HCT116 (cell line): ENCODE measurements around the gene FOXN3. TPM values are rescaled to one million over a fixed set of nuclear protein-coding genes. Genes with fewer than 3 reads are reported as not detected.

Experiments used
- ATAC-seq: fragments of 200-7000 bp; cut with Tn5 transposase; 2 replicates; pipeline ENCODE4 v1.9.1; 2020; ENCODE audit warnings: mild to moderate bottlenecking, moderate library complexity
- BruUV-seq: library from RNA; stranded (reverse); fragments of 400-500 nt; replicated peaks from 2 replicates; lab custom pipeline; 2021; lab: Mats Ljungman, UMichigan
- CTCF ChIA-PET: fragments of 300-600 bp; sonication (Branson Sonifier 250); formaldehyde crosslinking; loops from one replicate; lab custom pipeline; 2021; ENCODE audit warnings: antibody characterized with exemption; lab: Charles Lee
- POLR2A ChIA-PET: fragments of 300-600, 350-600 bp; sonication (Branson Sonifier 250); formaldehyde crosslinking; loops from one replicate; lab custom pipeline; 2021; ENCODE audit warnings: antibody characterized with exemption; lab: Charles Lee
- RAD21 ChIA-PET, 2 experiments: fragments of 300-600 bp; sonication (Branson Sonifier 250); formaldehyde crosslinking; loops; one replicate each; lab custom pipeline; 2023; ENCODE audit warnings: low total read pairs in 2 of 2; ENCODE audit not compliant: uncharacterized antibody in 2 of 2, unreplicated experiment in 2 of 2, low non-redundant PET in 1 of 2; lab: Charles Lee
- DNase-seq: peaks from one replicate; pipeline ENCODE4 v3.0.0-alpha.2; 2010; ENCODE audit warnings: low read depth, low spot score
- H2AFZ ChIP-seq: fragments of 200-600 bp; shearing (Covaris generic), sonication (generic); 2 replicates; pipeline ENCODE4 v1.6.1; 2017; ENCODE audit warnings: low read depth, mixed run types, mixed read lengths, antibody characterized with exemption, low read length; ENCODE audit not compliant: poor library complexity, severe bottlenecking
- H3K27ac ChIP-seq: 2 replicates; pipeline ENCODE4 v1.5.1; 2012; ENCODE audit warnings: low read depth, low read length
- H3K27me3 ChIP-seq: fragments of 200-600 bp; sonication (generic); 2 replicates; pipeline ENCODE4 v1.6.1; 2016; ENCODE audit warnings: mixed run types, low read length, mixed read lengths; ENCODE audit not compliant: insufficient read depth
- H3K36me3 ChIP-seq, 2 experiments: fragments of 200-500 bp in 1 of 2; fragments of 200-600 bp in 1 of 2; sonication (Bioruptor generic) in 1 of 2; sonication (generic) in 1 of 2; 2 replicates each; pipeline versions ENCODE4 v1.5.1 to v1.6.1; 2014 to 2016; ENCODE audit warnings: low read length in 2 of 2, inconsistent platforms in 1 of 2, mixed read lengths in 1 of 2, mixed run types in 1 of 2; ENCODE audit not compliant: insufficient read depth in 2 of 2, control insufficient read depth in 1 of 2
- H3K4me1 ChIP-seq, 2 experiments: fragments of 200-600 bp in 1 of 2; sonication (generic) in 1 of 2; 2 replicates each; pipeline versions ENCODE4 v1.5.1 to v1.6.1; 2012 to 2017; ENCODE audit warnings: low read length in 2 of 2, inconsistent platforms in 1 of 2, mild to moderate bottlenecking in 1 of 2, mixed read lengths in 1 of 2, mixed run types in 1 of 2, moderate library complexity in 1 of 2; ENCODE audit not compliant: insufficient read depth in 2 of 2, control insufficient read depth in 1 of 2
- H3K4me2 ChIP-seq: fragments of 200-600 bp; sonication (generic); 2 replicates; pipeline ENCODE4 v1.6.1; 2017; ENCODE audit warnings: mixed run types, low read length, mixed read lengths
- H3K4me3 ChIP-seq, 2 experiments: fragments of 200-600 bp in 1 of 2; sonication (generic) in 1 of 2; replicated peaks in 1 of 2; 2 replicates each; pipeline ENCODE4 v1.5.1; 2011 to 2016; ENCODE audit warnings: low read length in 2 of 2, control low read depth in 1 of 2, low read depth in 1 of 2, mild to moderate bottlenecking in 1 of 2, mixed read lengths in 1 of 2, mixed run types in 1 of 2
- H3K79me2 ChIP-seq: fragments of 200-600 bp; sonication (generic); 2 replicates; pipeline ENCODE4 v1.6.1; 2017; ENCODE audit warnings: mild to moderate bottlenecking, mixed run types, low read length, moderate library complexity, mixed read lengths; ENCODE audit not compliant: insufficient read depth
- H3K9ac ChIP-seq: fragments of 200-600 bp; sonication (generic); 2 replicates; pipeline ENCODE4 v1.6.1; 2016; ENCODE audit warnings: low read length, mixed read lengths
- H3K9me2 ChIP-seq: fragments of 200-600 bp; sonication (generic), shearing (Covaris generic); 2 replicates; pipeline ENCODE4 v1.6.1; 2017; ENCODE audit warnings: mixed run types, mild to moderate bottlenecking, moderate library complexity; ENCODE audit not compliant: insufficient read depth
- H3K9me3 ChIP-seq, 2 experiments: fragments of 200-500 bp in 1 of 2; fragments of 200-600 bp in 1 of 2; sonication (Bioruptor generic) in 1 of 2; sonication (generic) in 1 of 2; 2 replicates each; pipeline ENCODE4 v1.6.1; 2014 to 2017; ENCODE audit warnings: low read length in 2 of 2, mixed read lengths in 2 of 2, inconsistent platforms in 1 of 2, low read depth in 1 of 2, mild to moderate bottlenecking in 1 of 2, mixed run types in 1 of 2, moderate library complexity in 1 of 2; ENCODE audit not compliant: control insufficient read depth in 1 of 2, insufficient read depth in 1 of 2
- H4K20me1 ChIP-seq: fragments of 200-600 bp; sonication (generic), shearing (Covaris generic); 2 replicates; pipeline ENCODE4 v1.6.1; 2017; ENCODE audit warnings: mixed run types, mild to moderate bottlenecking, moderate library complexity; ENCODE audit not compliant: insufficient read depth
- ATF3 ChIP-seq: IDR thresholded peaks from 2 replicates; pipeline ENCODE4 v1.6.1; 2012
- CBX3 ChIP-seq: IDR thresholded peaks from 2 replicates; pipeline ENCODE4 v1.6.1; 2012; ENCODE audit warnings: low read depth
- CEBPB ChIP-seq: IDR thresholded peaks from 2 replicates; pipeline ENCODE4 v1.6.1; 2012; ENCODE audit warnings: low read depth
- ELF1 ChIP-seq: IDR thresholded peaks from 2 replicates; pipeline ENCODE4 v1.6.1; 2012; ENCODE audit warnings: low read depth, borderline replicate concordance
- EZH2 ChIP-seq: fragments of 200-600 bp; sonication (generic); IDR thresholded peaks from 2 replicates; pipeline ENCODE4 v1.6.1; 2017; ENCODE audit warnings: antibody characterized with exemption, mixed run types
- EZH2phosphoT487 ChIP-seq: fragments of 200-600 bp; IDR thresholded peaks from 2 replicates; pipeline ENCODE4 v1.6.1; 2018; ENCODE audit warnings: antibody characterized with exemption, borderline replicate concordance
- MAX ChIP-seq: IDR thresholded peaks from 2 replicates; pipeline ENCODE4 v1.6.1; 2012
- POLR2A ChIP-seq: IDR thresholded peaks from 2 replicates; pipeline ENCODE4 v1.7.0; 2011; ENCODE audit warnings: borderline replicate concordance; ENCODE audit not compliant: insufficient read depth, insufficient read length; ENCODE audit errors: extremely low read depth
- SIN3A ChIP-seq: IDR thresholded peaks from 2 replicates; pipeline ENCODE4 v1.6.1; 2012; ENCODE audit warnings: low read depth
- SRF ChIP-seq: IDR thresholded peaks from 2 replicates; pipeline ENCODE4 v1.6.1; 2012; ENCODE audit warnings: low read depth
- TCF7L2 ChIP-seq: IDR thresholded peaks from 2 replicates; pipeline ENCODE4 v1.7.0; 2011; ENCODE audit warnings: borderline replicate concordance, inconsistent platforms; ENCODE audit not compliant: insufficient read depth, insufficient read length; ENCODE audit errors: extremely low read depth
- YY1 ChIP-seq: IDR thresholded peaks from 2 replicates; pipeline ENCODE4 v1.6.1; 2011; ENCODE audit warnings: low read length, low read depth, moderate library complexity, mild to moderate bottlenecking; ENCODE audit not compliant: insufficient replicate concordance; ENCODE audit errors: extremely low read depth
- ZBTB33 ChIP-seq: IDR thresholded peaks from 2 replicates; pipeline ENCODE4 v1.6.1; 2011; ENCODE audit warnings: mild to moderate bottlenecking, low read length, moderate library complexity; ENCODE audit not compliant: insufficient replicate concordance; ENCODE audit errors: extremely low read depth
- ZFX ChIP-seq: fragments of 450-650 bp; IDR thresholded peaks from 2 replicates; pipeline ENCODE4 v1.6.1; 2017
- ZNF274 ChIP-seq: fragments of 200-500 bp; sonication (Bioruptor generic); IDR thresholded peaks from 2 replicates; pipeline ENCODE4 v1.6.1; 2014; ENCODE audit warnings: mild to moderate bottlenecking, low read depth, low read length, inconsistent platforms
- intact Hi-C: fragments of 100-400 bp; cut with micrococcal nuclease; formaldehyde crosslinking; loops from 2 replicates; pipeline ENCODE4 v1.10.0; 2022
- total RNA-seq: library from RNA; stranded (reverse); gene quantifications from one replicate; pipeline ENCODE4 v1.2.1, GENCODE V29; 2021; ENCODE audit not compliant: unreplicated experiment

The FOXN3 gene
- total RNA-seq, 1 experiment from 2014 or later = 20.0 TPM

GRCh38 chr14:89219051-89219450 lies 198.0 kb downstream of the FOXN3 start:
- BruUV-seq = no TSS peak
- Histone ChIP-seq H3K27ac (no peak overlapping the region), H2AFZ (no peak overlapping the region), H3K4me3 (no peak overlapping the region), H3K36me3 (no peaks in the 10 kb centered on the region), H3K9ac (no peak overlapping the region), H4K20me1 (peaks cover 3% of the 10 kb centered on the region; the same call in 1 of the 2 replicates), H3K27me3 (no peaks in the 10 kb centered on the region), H3K9me2 (no peaks in the 10 kb centered on the region), H3K9me3 (no peaks in the 10 kb centered on the region), H3K4me1 (no peaks in the 10 kb centered on the region), H3K4me2 (no peak overlapping the region), H3K79me2 (no peaks in the 10 kb centered on the region)
- no peak for TF ChIP-seq SRF
- no peak for TF ChIP-seq EZH2
- TF ChIP-seq CEBPB = no peak
- TF ChIP-seq CBX3 = no peak
- TF ChIP-seq YY1 = no peak
- TF ChIP-seq ZNF274 = no peak
- CTCF ChIA-PET = no interaction called here
- POLR2A ChIA-PET = no interaction called here
- intact Hi-C loops = no loop called here
- no peak for DNase-seq
- no peak for ATAC-seq
- RAD21 ChIA-PET = no interaction called here

- Histone ChIP-seq H3K79me2 (no peaks in the 10 kb centered on the region), H2AFZ (no peak overlapping the region), H3K27me3 (no peaks in the 10 kb centered on the region), H3K9me3 (no peaks in the 10 kb centered on the region), H3K4me2 (no peak overlapping the region), H3K27ac (no peak overlapping the region), H3K4me3 (no peak overlapping the region), H3K4me1 (no peaks in the 10 kb centered on the region), H3K9me2 (no peaks in the 10 kb centered on the region), H3K9ac (no peak overlapping the region)
- intact Hi-C loops = no loop called here
- ATAC-seq (no peak), DNase-seq (no peak)
- ChIA-PET RAD21 (no interaction called here), POLR2A (no interaction called here), CTCF (no interaction called here)
- BruUV-seq = no TSS peak
- TF ChIP-seq EZH2phosphoT487 (no peak), ELF1 (no peak), TCF7L2 (no peak), CEBPB (no peak), ATF3 (no peak), POLR2A (no peak), ZFX (no peak), ZBTB33 (no peak), MAX (no peak), ZNF274 (no peak), SIN3A (no peak), SRF (no peak)
- TF ChIP-seq, all 23 proteins: peak for 0
- Histone ChIP-seq H4K20me1 (peaks cover 3% of the 10 kb centered on the region; the same call in 1 of the 2 replicates), H3K36me3 (no peaks in the 10 kb centered on the region)
These were observed 199.1 kb downstream of the FOXN3 start for GRCh38 chr14:89217891-89218290.
